RPMI7951 (cell line): ENCODE measurements around the gene GRIA4. TPM values are rescaled to one million over a fixed set of nuclear protein-coding genes. Genes with fewer than 3 reads are reported as not detected.
"Not testable (repeated sequence)": the region's sequence is repeated elsewhere in the genome, so short reads cannot be mapped to it uniquely, and the experiment has no call there.

Experiments used
- DNase-seq: peaks from one replicate; pipeline ENCODE4 v3.0.0-alpha.2; 2012; ENCODE audit warnings: low read depth
- total RNA-seq: library from RNA; depleted of rRNA; stranded (reverse); fragments of >200 nt; shearing (Covaris generic); gene quantifications from 2 replicates; pipeline ENCODE4 v1.2.3, GENCODE V29; 2014

The GRIA4 gene
- total RNA-seq, 1 experiment from 2014 or later, result not detected

GRCh38 chr11:105860105-105860504 is 250.2 kb downstream of the GRIA4 start:
- DNase-seq, result no peak

- no peak for DNase-seq
Observed at GRCh38 chr11:105861225-105861624, 251.4 kb downstream of the GRIA4 start.

GRCh38 chr11:105862736-105863367 is 253.0 kb downstream of the GRIA4 start:
- peak; percentile 25 for DNase-seq

DNA sequence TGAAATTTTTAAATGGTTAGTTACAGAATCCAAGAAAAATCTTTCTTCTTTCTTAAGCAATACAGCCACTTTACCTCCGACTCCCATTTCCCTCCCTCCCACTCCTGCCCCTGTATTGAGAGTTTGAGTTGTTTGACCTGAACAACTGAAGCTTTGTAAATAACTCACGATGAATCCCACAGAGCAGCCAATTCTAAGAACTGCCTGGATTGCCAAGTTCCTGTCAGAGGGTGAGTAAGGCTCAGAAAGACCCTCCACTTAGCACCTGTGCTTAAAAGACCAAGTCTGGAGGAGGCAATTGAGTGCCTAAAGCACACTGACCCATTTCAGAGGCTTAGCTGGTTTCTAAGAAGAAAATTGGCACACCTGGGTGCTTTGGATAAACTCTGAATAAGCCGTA is 253.7 kb downstream of the GRIA4 start:
- no peak for DNase-seq

GRCh38 chr11:105867742-105868141 is 257.9 kb downstream of the GRIA4 start:
- no peak for DNase-seq

- no peak for DNase-seq
Observed at GRCh38 chr11:105868762-105869285, 259.0 kb downstream of the GRIA4 start.

DNA sequence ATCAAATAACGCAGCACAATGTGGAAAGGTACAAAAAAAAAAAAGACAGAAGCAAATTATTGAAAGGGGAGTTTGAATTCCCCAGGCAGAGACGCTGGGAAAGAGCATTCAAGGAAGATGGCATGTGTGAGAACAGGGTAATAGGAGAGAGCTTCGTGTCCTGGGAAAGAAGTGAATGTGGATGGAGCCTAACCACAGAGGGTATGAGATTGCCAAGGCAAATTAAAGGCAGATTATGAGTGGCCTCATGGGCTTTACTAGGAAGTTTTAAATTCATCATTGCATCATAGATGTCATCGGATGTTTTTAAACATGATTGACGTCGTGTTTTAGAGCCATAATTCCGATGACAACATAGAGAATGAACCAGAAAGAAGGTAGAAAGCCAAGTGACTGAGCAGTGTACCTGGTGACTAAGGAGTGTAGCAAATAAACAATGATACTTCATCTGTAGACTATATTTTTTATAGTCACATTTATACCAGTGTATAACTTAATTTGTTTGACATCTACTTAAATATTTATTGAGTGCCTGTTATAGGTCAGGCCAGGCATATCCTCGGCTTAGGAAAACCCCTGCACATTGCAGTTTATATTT is 260.7 kb downstream of the GRIA4 start:
- DNase-seq, result no peak

GRCh38 chr11:105878510-105878909 is 268.6 kb downstream of the GRIA4 start:
- no peak for DNase-seq

DNA sequence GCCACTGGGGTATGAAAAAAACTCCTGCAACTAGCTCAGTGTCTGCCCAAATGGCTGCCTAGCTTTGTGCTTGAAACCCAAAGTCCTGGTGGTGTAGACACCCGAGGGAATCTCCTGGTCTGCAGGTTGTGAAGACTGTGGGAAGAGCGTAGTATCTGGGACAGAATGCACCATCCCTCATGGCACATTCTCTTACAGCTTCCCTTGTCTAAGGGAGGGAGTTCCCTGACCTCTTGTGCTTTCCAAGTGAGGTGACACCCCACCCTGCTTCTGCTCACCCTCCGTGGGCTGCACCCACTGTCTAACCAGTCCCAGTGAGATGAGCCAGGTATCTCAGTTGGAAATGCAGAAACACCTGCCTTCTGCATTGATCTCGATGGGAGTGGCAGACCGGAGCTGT is 269.1 kb downstream of the GRIA4 start:
- DNase-seq, result not testable (repeated sequence)

- no peak for DNase-seq
Observed at GRCh38 chr11:105881027-105881426, 271.2 kb downstream of the GRIA4 start.

- DNase-seq, result no peak
Observed at GRCh38 chr11:105884436-105884835, 274.6 kb downstream of the GRIA4 start.

DNA sequence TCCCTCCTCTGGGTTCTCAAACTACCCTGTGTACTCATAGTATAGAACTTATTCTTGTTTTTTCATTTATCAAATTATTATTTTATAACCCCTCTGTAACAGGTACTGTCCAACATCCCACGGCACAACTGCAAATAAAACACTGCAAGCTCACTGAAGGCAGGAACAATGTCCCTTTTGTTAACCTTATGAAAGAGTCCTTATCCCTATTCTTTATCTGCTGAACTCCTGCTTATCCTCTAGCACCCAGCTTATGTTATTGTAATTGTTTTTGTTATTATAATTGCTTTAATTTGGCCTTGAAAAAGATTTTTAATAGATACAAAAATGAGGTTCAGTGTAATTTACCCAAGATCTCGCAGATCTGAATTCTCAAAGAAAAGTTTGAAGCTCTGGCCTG is 281.8 kb downstream of the GRIA4 start:
- DNase-seq, result no peak

DNA sequence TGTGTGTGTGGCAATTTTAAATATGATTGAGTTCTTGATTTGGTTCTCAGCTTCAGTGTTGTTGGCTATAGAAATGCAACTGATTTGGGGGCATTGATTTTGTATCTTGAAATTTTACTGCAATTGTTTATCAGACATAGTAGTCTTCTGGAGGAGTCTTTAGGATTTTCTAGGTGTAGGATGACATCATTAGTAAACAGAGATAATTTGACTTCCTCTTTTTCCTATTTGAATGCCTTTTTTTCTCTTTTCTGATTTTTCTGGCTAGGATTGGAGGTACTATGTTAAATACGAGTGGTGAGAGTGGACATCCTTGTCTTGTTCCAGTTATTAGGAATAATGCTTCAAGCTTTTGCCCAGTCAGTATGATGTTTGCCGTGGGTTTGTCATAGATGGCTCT is 287.3 kb downstream of the GRIA4 start:
- DNase-seq, result no peak

- peak; percentile 7 for DNase-seq
Observed at GRCh38 chr11:105899772-105900171, 289.9 kb downstream of the GRIA4 start.

DNA sequence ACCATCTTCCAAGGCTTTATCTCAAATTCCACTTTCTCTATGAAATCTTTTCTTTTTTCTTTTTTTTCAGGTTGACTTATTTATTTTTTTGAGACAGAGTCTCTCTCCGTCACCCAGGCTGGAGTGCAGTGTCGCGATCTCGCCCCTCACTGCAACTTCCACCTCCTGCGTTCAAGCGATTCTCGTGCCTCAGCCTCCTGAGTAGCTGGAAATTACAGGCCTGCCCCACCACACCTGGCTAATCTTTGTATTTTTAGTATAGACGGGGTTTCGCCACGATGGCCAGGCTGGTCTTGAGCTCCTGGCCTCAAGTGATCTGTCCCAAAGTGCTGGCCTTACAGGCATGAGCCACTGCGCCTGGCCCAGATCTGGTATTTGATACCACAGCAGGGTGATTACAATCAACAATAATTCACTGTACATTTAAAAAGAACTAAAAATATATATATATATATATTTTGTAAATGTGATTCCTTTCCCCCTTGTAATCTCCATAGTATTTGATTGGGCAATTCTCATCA is 290.7 kb downstream of the GRIA4 start:
- DNase-seq, result no peak

GRCh38 chr11:105903113-105903512 is 293.2 kb downstream of the GRIA4 start:
- no peak for DNase-seq

DNA sequence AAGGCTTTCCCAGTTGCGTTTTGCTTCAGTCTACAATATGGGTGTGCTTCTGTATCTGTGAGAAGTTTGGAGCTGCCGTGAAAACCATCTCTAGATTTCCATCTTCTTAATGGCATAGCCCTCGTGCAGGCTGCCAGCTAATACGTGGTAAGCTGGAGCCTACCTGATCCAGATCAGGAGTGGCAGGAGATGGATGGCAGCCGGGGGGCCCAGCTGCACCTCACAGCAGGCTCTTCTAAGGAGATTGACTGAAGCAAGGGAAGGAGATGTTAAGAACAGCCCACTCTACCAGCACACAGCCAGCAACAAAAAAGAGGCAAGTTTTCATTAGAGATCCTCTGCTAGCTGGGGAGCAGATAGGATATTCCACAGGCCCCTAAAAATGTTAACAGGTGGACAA is 296.6 kb downstream of the GRIA4 start:
- DNase-seq, result no peak

- no peak for DNase-seq
Observed at GRCh38 chr11:105907319-105907718, 297.4 kb downstream of the GRIA4 start.

DNA sequence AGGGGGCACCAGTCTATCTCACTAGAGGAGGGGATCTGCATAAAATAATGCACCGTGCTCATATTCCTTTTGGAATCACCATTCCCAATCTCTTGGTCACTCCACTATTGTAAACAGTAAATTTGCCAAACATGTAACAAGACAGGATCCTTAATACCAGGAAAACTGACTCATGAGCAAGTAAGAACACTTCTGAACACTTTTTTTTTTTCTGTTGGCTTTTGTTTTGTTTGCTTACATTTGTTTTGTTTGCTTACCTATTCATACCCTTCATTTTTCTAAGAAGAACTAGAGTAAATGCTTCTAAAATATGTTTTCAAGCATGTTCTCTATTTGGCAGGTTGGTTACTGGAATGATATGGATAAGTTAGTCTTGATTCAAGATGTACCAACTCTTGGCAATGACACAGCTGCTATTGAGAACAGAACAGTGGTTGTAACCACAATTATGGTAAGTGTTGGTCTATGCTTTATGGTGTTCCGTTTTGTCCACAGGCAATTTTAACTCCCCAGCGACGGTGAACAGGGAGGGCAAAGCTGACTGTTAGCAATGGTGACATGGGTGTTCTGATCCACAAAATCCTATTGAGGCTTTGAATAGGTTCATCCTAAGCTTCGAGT is 300.3 kb downstream of the GRIA4 start:
- peak; percentile 0 for DNase-seq

DNA sequence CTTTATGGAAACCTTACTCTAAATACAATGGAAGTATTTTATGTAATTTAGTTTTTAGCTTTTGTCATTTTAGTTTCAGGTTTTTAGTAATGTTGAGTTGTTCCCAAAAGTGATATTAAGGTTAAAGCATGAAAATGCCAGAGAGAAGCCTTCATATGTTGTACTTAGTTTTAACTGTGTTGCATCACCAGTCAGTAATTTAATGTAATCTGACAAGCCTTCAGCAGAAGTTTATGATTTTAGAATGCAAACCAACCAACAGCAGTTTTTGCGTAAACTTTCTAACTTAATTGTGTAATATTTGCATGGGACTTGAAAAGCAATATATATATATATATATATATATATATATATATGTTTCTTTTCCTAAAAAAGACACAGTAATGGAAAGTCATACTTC is 301.6 kb downstream of the GRIA4 start:
- no peak for DNase-seq

DNA sequence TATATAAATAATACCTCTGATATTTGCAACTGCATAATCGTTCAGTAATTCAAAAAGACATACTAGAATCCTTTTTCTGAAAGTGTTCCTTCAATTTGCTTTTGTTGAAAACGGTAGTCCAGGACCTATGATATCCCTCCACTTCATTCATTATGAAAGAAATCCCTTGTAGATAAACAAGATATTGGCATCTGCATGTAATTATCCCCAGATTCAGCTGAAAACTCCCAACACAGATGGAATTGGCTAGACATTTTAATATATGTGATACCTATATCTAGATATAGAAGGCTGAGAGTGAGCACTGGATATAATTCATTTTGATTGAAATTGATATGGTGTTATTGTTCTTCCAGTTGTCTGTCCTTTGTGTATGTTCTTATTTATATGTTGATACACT is 302.8 kb downstream of the GRIA4 start:
- no peak for DNase-seq

GRCh38 chr11:105915021-105915420 is 305.1 kb downstream of the GRIA4 start:
- no peak for DNase-seq

DNA sequence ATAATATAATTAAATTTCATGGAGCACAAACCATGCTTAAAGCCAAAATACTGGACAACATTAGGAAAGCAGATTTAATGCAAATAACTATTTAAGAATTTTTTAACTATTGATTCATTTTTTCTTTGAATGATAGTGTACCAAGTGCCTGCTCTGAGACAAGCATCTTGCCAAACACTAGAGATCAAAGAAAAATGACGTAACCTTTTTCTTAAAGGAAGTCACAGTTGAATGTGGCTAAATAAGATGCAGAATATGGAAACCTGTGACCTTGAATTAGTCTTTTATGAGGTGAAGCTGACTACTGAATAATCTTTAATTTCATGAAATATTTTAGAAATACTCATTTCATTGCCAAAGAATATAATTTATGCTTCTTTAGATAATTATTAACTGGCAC is 308.2 kb downstream of the GRIA4 start:
- DNase-seq, result no peak
